ENCODE measurements around the gene ARHGAP15.

DNA sequence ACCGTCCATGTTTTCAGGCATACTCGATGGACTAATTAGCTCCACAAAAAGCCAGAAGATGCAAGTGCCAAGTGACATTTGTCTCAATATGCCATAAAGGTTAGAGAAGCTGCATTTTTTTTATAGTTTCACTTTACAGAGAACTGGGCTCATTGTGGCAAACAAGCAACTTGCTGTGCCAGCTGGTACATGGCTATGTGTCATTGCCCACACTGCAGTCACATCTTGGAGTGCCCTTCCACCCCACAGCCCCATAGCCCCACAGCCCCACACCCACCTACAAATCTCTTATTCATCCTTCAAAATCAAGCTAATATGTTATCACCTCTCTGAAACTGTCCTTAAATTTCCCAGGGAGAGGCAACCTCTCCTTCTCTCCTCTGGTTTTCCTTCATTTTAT is 451.9 kb downstream of the ARHGAP15 start:
- no peak for TF ChIP-seq EZH2 (IDR thresholded peaks at IDR 0.05; ENCODE audit: low read length, missing control alignments)
- TF ChIP-seq, protein P1, sequence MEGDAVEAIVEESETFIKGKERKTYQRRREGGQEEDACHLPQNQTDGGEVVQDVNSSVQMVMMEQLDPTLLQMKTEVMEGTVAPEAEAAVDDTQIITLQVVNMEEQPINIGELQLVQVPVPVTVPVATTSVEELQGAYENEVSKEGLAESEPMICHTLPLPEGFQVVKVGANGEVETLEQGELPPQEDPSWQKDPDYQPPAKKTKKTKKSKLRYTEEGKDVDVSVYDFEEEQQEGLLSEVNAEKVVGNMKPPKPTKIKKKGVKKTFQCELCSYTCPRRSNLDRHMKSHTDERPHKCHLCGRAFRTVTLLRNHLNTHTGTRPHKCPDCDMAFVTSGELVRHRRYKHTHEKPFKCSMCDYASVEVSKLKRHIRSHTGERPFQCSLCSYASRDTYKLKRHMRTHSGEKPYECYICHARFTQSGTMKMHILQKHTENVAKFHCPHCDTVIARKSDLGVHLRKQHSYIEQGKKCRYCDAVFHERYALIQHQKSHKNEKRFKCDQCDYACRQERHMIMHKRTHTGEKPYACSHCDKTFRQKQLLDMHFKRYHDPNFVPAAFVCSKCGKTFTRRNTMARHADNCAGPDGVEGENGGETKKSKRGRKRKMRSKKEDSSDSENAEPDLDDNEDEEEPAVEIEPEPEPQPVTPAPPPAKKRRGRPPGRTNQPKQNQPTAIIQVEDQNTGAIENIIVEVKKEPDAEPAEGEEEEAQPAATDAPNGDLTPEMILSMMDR (conservative IDR thresholded peaks at IDR 0.05 in 1 of 2, IDR thresholded peaks at IDR 0.05 in 1 of 2; ENCODE audit: low read depth in 1 of 2, low read length in 2 of 2): no peak

Data from fibroblast of lung (primary cell).